Activated CD4-positive, alpha-beta T cell treated with anti-CD3 and anti-CD28 coated beads, Interleukin-2, Interleukin-6, amounts not matched to agents 100 ng/mL and 50 ng/mL, durations not matched to agents 16 hours and 8 hours (primary cell): ENCODE measurements around the gene LRIG1.

Experiments
- DNase-seq: peaks from one replicate; pipeline ENCODE4 v3.0.0-alpha.2; 2020

LRIG1 gene, protein sequence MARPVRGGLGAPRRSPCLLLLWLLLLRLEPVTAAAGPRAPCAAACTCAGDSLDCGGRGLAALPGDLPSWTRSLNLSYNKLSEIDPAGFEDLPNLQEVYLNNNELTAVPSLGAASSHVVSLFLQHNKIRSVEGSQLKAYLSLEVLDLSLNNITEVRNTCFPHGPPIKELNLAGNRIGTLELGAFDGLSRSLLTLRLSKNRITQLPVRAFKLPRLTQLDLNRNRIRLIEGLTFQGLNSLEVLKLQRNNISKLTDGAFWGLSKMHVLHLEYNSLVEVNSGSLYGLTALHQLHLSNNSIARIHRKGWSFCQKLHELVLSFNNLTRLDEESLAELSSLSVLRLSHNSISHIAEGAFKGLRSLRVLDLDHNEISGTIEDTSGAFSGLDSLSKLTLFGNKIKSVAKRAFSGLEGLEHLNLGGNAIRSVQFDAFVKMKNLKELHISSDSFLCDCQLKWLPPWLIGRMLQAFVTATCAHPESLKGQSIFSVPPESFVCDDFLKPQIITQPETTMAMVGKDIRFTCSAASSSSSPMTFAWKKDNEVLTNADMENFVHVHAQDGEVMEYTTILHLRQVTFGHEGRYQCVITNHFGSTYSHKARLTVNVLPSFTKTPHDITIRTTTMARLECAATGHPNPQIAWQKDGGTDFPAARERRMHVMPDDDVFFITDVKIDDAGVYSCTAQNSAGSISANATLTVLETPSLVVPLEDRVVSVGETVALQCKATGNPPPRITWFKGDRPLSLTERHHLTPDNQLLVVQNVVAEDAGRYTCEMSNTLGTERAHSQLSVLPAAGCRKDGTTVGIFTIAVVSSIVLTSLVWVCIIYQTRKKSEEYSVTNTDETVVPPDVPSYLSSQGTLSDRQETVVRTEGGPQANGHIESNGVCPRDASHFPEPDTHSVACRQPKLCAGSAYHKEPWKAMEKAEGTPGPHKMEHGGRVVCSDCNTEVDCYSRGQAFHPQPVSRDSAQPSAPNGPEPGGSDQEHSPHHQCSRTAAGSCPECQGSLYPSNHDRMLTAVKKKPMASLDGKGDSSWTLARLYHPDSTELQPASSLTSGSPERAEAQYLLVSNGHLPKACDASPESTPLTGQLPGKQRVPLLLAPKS

DNA sequence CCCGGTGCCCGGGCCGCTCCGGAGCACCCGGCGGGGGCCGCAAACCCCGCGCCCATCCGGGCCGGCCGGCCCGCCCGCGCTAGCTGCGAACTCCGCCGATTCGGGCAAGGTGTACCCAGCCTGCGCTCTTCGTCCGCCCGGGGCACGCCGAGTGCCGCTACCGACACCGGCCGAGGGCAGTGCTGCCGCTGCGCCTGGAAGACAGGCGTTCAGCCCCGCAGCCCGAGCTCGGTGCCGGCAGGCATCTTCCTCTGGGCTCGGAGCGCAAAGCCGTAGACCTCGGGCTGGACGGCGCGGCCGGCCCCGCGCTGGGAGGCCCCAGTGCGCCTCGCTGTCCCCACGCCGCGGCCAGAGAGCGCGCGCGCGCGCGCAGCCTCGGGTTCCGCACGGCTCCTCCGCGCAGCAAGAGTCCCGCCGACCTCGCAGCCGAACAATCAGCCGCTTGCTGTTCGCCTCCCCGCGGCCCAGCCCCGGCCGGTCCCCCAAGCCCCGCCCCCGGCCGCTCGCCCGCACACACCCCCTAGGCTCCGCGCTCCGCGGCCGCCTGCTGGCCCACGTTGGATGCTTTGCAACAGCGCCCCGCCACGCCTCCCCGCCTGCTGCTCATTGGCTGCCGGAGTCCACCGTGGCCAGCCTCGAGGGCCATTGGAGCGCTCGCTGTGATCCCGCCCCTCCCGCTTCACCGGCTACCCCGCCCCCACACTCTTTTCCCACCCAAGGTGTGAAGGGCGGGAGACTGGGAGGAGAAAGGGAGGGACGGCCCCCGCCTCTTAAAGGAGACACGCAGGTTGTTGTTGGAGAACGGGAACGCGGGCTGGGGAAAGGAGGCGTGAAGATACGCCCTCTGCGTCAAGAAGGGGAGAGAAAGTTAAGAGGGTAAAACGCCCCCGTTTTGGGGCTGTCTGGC is at the start of gene LRIG1:
TSS of gene LRIG1 (minus strand) at position 447 of the 907 bp plus-strand sequence. CDS start 615 bp downstream, outside the sequence.
- DNase-seq: peak; percentile 100

DNA sequence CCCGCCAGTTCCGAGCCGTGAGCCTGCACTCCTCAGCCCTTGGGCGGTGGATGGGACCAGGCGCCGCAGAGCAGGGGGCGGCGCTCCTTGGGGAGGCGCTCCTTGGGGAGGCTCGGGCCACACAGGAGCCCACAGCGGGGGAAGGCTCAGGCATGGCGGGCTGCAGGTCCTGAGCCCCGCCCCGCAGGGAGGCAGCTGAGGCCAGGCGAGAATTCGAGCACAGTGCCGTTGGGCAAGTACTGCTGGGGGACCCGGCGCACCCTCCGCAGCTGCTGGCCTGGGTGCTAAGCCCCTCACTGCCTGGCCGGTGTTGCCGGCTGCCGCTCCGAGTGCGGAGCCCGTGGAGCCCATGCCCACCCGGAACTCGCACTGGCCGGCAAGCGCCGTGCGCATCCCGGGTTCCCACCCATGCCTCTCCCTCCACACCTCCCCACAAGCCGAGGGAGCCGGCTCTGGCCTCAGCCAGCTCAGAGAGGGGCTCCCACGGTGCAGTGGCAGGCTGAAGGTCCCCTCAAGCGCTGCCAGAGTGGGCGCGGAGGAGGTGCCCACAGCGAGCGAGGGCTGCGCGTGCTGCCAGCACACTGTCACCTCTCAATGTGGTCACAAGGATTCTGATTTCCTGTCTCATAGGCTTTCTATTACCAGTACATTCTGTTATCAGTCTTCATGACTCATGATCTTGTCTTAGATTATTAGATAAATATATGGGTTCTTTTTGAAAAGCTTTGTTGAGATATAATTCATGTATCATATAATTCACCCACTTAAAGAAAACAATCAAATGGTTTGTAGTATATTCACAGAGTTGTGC is 44.0 kb upstream of the LRIG1 start:
- no peak for DNase-seq

DNA sequence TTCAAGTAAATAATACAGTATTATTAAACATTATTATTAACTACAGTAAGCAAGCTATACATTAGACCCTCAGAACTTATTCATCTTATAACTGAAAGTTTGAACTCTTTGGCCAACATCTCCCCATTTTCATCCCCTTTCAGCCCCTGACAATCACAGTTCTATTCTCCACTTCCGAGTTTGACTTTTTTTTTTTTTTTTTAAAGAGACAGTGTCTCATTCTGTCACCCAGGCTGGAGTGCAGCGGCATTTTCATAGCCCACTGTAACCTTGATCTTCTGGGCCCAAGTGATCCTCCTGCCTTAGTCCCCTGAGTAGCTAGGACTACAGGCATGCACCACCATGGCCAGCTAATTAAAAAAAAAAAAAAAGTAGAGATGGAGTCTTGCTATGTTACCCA is 41.3 kb upstream of the LRIG1 start:
- no peak for DNase-seq

DNA sequence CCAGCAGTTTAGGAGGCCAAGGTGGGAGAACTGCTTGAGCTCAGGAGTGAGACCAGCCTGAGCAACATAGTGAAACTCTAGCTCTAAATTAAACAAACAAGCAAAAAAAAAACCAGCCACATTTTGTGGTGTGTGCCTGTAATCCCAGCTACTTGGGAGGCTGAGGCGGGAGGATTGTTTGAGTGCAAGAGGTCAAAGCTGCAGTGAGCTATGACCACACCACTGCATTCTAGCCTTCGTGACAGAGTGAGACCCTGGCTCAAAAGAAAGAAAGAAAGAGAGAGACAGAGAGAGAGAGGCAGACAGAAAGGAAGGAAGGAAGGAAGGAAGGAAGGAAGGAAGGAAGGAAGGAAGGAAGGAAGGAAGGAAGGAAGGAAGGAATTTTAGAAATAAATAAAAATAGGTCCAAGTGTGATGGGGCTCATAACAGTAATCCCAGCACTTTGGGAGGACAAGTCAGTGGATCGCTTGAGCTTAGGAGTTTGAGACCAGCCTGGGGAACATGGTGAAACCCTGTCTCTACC is 38.7 kb upstream of the LRIG1 start:
- DNase-seq: no peak

DNA sequence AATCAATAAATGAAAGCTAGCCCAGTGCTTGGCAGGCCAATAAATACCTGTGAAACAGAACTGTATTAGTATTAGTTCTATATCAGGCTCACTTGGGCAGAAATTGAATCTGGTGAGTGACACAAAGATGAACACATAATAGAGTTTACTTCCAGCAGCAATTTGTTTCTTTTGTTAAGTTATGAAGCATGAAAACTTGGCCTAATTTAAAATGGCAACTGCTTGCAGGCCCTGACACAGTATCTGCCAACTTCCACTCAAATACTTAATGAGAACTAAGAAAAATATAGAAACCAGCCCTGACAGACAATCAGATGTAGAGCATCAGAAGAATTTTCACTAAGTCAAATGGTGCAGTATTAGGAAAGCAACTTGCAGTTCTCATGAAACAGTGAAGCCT is 37.6 kb upstream of the LRIG1 start:
- DNase-seq: no peak

DNA sequence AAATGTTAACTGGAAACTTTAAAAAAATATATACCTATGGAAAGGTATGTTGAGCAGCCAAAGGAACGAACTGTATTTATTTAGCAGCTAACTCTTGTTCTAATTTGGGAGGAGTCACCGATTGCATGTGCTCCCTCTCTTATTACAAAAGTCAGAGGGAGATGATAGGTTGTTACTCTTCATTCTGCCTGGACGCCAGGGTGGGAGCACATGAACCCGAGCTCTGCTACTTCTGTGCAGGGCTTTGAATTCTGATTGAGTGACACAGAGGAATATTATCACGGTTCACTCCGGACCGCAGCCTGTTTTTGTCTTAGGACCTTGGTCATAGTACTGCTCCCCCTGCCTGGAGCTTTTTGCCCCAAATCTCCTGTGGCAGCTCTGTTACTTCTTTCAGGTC is 36.9 kb upstream of the LRIG1 start:
- no peak for DNase-seq

DNA sequence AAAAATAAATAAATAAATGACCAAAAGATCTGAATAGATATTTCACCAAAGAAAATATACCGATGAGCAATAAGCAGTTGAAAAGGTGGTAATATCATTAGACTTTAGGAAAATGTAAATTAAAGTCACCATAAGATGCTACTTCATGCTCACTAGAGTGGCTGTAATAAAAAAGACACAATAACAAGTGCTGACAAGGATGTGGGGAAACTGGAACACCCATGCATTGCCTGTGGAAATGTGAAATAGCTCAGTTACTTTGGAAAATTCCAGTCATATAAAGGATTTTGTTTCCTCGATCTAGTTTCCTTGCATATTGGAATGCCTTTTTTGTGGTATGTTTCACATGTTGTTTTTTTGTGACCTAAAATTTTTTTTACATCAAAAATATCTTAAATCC is 36.0 kb upstream of the LRIG1 start:
- DNase-seq: no peak

DNA sequence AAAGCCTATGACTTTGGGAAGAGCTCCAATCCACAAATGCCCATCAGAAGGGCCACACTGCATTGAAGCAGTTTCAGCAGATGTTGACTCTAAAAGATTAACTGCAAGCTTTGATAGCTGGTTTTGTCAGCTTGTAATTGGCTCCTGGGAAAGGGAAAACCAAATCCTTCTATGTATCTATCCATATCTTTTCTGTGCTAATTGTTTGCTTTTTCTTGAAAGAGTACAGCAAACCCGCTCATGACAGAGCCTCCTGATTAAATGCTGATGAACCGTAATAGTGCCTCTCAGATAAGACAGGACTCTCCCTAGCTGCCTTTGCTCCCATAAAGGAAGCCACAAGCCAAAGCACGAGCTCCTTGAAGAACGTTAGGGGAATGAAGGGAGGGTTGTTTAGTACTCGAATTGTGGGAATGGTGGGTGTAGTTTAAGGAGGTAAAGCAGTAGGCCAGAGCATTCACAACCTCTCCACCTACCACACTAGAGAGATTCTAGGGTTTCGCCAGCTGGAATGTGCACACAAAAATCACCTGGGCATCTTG is 33.6 kb upstream of the LRIG1 start:
- DNase-seq: no peak

DNA sequence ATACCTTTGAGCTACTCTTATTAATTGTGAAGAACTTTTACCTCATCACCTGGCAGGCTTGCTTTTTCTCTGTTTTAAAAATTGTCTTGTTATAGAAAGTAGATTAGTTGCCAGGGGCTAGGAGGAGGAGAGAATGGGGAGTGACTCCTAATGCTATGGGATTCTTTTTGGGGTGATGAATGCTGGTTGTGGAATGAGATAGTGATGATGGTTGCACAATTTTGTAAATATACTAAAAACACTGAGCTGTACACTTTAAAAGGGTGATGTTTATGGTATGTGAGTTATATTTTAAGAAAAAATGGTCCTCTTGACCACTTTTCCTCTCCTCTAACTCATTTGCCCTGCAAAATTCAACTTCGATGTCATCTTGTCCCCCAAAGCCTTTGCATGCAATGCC is 31.8 kb upstream of the LRIG1 start:
- no peak for DNase-seq

DNA sequence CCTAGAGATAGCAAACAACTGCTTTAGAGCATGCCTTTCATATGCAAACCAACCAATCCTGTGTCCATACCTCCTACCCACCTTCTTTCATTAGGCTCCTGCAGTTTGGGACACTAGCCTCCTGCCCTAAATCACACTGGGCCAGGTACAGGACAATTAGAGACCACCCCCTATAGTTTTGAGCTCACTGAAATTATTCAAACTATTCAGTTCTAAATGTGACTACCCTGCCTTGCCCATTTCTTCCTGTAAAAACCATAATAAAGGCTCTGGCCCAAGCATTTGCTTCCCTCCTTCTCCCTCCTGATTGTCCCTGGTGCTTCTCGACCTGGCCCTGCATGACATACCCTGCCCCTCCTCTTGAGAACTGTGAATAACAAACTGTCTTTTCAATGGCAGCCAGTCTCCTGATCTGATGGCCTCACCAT is 31.4 kb upstream of the LRIG1 start:
- no peak for DNase-seq

DNA sequence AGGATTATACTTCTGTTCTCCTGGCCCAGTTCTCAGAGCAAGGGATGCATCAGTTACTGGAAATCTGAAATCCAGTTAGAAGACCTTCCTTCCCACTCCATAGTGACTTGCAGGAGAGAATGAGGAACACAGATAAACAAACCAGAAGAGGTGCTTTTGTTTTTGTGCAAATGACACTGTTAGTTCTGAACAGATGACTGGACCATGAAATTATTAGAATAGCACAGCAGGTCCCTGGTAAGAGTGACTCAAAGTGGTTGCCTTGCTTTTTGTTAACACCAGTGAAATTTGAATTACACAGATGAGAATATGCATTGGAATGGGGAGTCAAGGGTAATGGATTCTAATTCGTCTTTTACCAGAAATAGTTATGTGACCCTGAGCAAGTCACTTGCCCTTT is 30.4 kb upstream of the LRIG1 start:
- DNase-seq: no peak

DNA sequence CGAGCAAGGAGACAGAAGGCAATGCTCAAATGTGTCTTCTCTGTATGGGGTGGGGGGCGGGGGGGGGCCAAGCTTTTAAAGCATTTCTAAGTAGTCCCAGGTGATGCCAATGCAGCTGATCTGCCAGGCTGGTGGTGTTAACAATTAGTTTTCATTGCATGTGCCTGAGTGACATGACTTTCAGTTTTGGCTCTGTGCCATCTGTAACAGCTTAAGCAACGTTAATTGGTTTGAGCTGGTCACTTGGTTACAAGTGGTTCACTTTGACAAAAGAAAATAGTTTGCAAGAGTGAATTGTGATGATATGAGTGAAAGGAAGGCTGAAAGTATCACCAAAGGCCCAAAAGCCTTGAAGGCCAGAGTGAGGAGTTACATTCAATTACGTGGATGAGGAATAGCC is 26.4 kb upstream of the LRIG1 start:
- no peak for DNase-seq

DNA sequence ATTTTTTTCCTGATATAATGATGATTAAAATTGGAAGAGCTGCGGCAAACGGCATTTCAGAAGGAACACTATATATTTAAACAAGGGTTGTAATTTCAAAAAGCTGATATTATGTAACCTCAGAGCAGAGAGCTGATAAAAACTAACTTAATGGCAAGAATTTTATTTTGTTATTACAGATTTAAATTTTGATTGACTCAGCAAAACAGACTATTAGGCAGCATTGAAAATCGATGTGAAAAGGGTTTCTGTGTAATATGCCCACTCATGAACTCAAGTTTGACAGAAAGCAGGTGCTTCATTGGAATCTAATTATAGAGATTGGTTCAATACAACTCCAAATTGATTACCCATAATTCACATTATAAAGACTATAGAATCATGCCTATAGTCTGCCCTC is 24.9 kb upstream of the LRIG1 start:
- no peak for DNase-seq

DNA sequence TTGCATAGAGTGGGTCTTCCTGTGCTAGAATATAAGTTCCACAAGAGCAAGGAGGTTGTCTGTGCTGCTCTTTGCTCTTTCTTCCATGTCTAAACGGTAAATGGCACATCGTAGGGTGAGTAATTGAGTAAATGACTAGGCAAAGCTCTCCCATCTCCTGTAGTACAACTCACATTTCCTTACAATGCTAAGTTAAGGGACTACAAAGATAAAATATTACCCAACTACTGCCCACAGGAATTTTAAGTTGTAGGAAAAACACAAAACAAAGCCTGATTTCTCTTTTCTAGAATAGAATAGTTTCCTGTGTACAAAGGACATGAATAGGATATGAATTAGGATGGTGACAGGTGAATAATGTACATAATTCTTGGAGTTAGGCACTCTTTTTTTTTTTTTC is 19.9 kb upstream of the LRIG1 start:
- DNase-seq: no peak

DNA sequence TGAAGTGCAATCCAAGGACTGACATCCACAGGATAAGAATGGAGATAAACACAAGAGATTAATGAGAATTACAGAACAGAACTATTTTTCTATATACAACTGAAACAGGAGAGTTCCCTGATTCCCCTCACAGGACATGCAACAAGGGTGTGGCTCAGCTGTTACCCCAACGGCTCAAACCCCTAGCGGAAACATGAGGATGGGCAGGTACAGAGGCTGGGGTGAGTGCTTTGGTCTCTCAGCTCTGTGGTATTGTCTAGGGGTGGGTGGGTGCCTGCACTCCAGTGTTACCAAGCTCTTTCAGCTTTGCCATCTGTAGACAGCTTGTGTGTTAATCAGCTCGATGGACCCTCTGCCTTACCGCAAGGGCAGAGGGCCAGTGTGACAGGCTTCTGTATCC is 17.8 kb upstream of the LRIG1 start:
- no peak for DNase-seq

DNA sequence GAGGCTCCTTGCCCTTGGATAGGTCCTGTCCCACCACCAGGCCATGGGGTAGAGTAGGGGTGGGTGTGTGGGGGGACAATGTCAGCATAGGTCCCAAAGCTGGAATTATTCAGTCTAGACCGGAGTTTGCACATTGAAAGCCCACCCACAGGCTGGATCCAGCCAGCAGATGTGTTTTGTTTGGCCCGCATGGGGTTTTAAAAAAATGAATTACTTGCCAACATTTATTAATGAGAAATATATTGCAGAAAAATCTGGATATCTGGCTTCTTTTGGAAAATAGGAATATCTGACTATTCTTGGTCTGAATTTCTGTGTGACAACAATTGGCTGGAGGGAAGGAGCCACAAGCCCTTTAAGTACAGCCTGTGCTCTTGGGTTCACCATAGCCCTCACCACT is 17.3 kb upstream of the LRIG1 start:
- DNase-seq: no peak

DNA sequence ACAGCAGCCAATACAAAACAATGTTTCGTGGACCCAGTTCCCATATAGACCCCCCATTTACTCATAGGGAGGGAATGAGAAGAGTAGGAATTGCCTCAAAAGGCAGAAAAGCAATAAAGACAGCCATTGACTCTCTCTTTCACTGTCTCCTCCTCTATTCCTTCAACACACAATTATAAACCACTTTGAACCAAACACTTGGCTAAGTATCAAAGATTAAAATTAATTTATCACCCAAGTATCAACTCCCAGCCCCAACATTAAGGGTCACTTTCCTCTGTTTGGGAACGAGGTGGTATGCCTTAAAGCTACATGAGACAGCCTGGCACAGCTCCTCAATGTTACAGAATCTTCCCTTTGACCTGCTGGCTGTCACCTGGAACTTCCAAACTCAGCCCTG is 16.4 kb upstream of the LRIG1 start:
- DNase-seq: no peak

DNA sequence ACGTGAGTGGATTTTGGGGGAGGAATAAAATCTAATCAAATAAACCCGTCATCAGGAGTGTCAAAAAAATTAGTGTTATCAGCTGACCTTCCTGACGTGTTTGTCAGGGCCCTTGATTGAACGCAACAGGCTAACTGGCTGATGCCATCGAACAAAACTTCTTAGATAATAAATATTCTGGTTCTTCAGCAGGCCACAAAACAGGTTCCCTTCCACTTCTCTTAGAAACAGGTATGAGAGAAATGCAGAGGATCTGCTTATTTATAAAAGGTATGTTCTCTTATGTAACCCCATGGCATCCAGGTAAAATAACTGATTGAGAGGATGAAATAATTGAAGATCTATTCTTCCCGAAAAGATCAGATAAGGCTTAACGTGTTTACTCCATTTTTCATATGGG is 7.6 kb upstream of the LRIG1 start:
- DNase-seq: no peak

DNA sequence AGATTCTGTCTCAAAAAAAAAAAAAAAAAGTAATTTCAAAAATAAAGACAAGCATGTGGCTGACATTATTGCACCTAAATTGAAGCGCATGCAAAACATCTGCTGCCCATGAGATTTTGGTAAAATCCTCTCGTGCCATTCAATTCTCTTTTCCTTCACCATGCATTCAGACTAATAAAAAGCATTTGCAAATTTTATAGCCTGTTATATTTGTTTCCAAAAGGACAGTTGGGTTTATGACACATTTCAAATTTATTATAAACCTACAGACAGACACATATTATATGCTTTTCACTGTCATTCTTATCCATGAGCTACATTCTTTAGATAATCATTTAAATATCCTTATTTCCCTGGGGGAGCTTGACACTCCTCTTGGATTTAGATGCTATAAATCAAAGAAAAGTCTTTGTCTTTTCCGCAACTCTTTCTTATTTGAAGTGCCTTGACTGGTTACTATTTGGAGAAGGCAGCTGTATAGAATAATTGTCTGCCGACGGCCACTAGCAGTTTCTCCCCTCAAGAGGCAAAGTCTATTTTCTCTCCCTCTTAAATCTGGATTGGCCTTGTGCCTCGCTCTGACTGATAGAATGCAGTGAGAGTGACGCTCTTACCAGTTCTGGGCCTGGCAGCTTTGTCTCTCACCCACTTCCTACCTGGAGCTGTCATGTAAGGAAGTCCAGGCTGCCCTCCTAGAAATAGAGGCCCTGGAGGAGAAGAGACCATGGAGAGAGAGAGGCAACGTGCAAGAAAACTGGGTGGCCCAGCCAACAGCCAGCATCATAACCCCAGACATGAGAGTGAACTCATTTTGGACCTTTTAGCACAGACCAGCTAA is 6.8 kb upstream of the LRIG1 start:
- DNase-seq: no peak

DNA sequence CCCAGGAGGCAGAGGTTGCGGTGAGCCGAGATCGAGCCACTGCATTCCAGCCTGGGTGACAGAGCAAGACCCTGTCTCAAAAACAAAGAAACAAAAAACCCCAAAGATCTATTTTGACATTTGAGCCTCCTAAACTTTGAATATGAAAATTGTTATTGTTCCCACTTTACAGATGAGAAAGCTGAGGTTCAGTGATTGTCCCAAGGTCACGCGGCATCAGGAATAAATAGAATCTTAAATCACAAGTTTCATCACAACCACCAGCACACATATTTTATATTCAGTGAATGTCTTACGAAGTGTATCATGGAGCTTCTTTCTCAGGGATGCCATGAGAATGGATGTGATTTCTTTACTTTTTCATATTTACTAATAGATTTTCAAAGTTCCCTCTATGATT is 5.3 kb upstream of the LRIG1 start:
- DNase-seq: no peak
